Natural killer cell (primary cell): ENCODE measurements around the gene C1orf167. TPM values are rescaled to one million over a fixed set of nuclear protein-coding genes. Genes with fewer than 3 reads are reported as not detected.

ENCODE experiments used
- ATAC-seq, 3 donors: fragments of 150-1000 bp in 2 of 3; fragments of 200-7000 bp in 1 of 3; cut with Tn5 transposase; 1 replicate in 1 of 3; 2 replicates in 2 of 3; pipeline ENCODE4 v1.10.0; 2021; ENCODE audit warnings: mild to moderate bottlenecking in 2 of 3, moderate library complexity in 2 of 3
- DNase-seq, 2 donors: peaks; one replicate each; pipeline versions ENCODE4 v3.0.0 to v3.0.0-alpha.2; 2013 to 2021; ENCODE audit warnings: mixed read lengths in 1 of 2
- H3K27ac ChIP-seq: one replicate; pipeline ENCODE4 v1.5.1; 2013; ENCODE audit warnings: mild to moderate bottlenecking, low read length
- H3K27me3 ChIP-seq: one replicate; pipeline ENCODE4 v1.6.1; 2013; ENCODE audit warnings: low read length; ENCODE audit not compliant: control insufficient read depth, insufficient read depth
- H3K36me3 ChIP-seq: one replicate; pipeline ENCODE4 v1.6.1; 2013; ENCODE audit warnings: low read length; ENCODE audit not compliant: control insufficient read depth, insufficient read depth
- H3K4me1 ChIP-seq: one replicate; pipeline ENCODE4 v1.6.1; 2013; ENCODE audit warnings: low read length; ENCODE audit not compliant: control insufficient read depth, insufficient read depth
- H3K4me3 ChIP-seq: one replicate; pipeline ENCODE4 v1.5.1; 2013; ENCODE audit warnings: low read length
- H3K9me3 ChIP-seq: one replicate; pipeline ENCODE4 v1.6.1; 2013; ENCODE audit warnings: low read length; ENCODE audit not compliant: control insufficient read depth, insufficient read depth
- H3K27ac Mint-ChIP-seq, 2 donors: one replicate each; pipeline ENCODE4 v1.8.0; 2022; ENCODE audit warnings: mild to moderate bottlenecking in 2 of 2, mixed read lengths in 2 of 2, moderate library complexity in 1 of 2
- H3K27me3 Mint-ChIP-seq, 2 donors: one replicate each; pipeline ENCODE4 v1.8.0; 2022; ENCODE audit warnings: low read depth in 2 of 2, mixed read lengths in 2 of 2
- H3K36me3 Mint-ChIP-seq: one replicate; pipeline ENCODE4 v1.8.0; 2022; ENCODE audit warnings: mixed read lengths
- H3K4me1 Mint-ChIP-seq, 2 donors: one replicate each; pipeline ENCODE4 v1.8.0; 2022; ENCODE audit warnings: mixed read lengths in 2 of 2
- H3K4me3 Mint-ChIP-seq: one replicate; pipeline ENCODE4 v1.8.0; 2022; ENCODE audit warnings: mild to moderate bottlenecking, moderate library complexity, mixed read lengths
- H3K9me3 Mint-ChIP-seq, 2 donors: one replicate each; pipeline ENCODE4 v1.8.0; 2022; ENCODE audit warnings: mixed read lengths in 2 of 2
- WGBS: methylation state at CpG from one replicate; pipeline ENCODE4 v1.1.7; 2013; ENCODE audit warnings: missing lambda C conversion rate; ENCODE audit not compliant: insufficient coverage; 5-methylcytosine and 5-hydroxymethylcytosine counted together
- intact Hi-C: fragments of 100-400 bp; cut with micrococcal nuclease; formaldehyde crosslinking; loops from one replicate; pipeline ENCODE4 v1.14.2; 2022
- total RNA-seq, 4 donors: library from RNA; stranded (reverse); fragments of 120-200 nt in 1 of 4; gene quantifications; one replicate each; pipeline versions ENCODE4 v1.2.3 to v1.2.4, GENCODE V29; 2013 to 2022
- TF ChIP-seq, protein P1 (sequence below): fragments of 200-600 bp; IDR thresholded peaks from one replicate; pipeline ENCODE4 v1.8.0; 2022; ENCODE audit warnings: antibody characterized with exemption

Gene C1orf167
- total RNA-seq, 3 donors from 2014 or later (not counting 1 experiment from before 2014, with no cell fraction given): 0.15 TPM; not detected in 2

DNA sequence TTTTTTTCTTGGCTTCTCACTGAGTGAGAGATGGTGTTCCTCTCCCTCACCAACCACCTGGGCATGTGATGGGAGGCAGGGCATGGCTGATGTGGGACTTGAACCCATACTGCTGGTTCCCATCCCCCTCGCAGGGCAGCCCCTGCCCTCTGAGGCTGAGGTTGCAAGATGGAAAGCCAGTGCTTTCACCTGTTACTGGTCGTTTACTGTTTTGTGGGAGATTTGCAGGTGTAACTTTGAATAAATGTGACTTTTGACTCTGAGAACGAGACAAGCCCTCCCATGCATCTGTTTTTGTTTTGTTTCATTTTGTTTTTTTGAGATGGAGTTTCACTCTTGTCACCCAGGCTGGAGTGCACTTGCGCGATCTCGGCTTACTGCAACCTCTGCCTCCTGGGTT is 21.6 kb downstream of the C1orf167 start:
- ATAC-seq (no peak), DNase-seq (no peak)
- Histone ChIP-seq H3K27ac (no peak overlapping the region), H3K4me1 (peaks cover 18% of the 10 kb centered on the region), H3K4me3 (no peak overlapping the region), H3K27me3 (no peaks in the 10 kb centered on the region), H3K9me3 (no peaks in the 10 kb centered on the region), H3K36me3 (no peaks in the 10 kb centered on the region)
- Mint-ChIP-seq H3K36me3 (no peaks in the 10 kb centered on the region), H3K4me1 (peaks cover 5 to 12% of the 10 kb centered on the region in 2 donors), H3K4me3 (no peak overlapping the region), H3K27ac (no peak overlapping the region), H3K9me3 (no peaks in the 10 kb centered on the region), H3K27me3 (no peaks in the 10 kb centered on the region)
- intact Hi-C loops: no loop called here
- TF ChIP-seq, protein P1, sequence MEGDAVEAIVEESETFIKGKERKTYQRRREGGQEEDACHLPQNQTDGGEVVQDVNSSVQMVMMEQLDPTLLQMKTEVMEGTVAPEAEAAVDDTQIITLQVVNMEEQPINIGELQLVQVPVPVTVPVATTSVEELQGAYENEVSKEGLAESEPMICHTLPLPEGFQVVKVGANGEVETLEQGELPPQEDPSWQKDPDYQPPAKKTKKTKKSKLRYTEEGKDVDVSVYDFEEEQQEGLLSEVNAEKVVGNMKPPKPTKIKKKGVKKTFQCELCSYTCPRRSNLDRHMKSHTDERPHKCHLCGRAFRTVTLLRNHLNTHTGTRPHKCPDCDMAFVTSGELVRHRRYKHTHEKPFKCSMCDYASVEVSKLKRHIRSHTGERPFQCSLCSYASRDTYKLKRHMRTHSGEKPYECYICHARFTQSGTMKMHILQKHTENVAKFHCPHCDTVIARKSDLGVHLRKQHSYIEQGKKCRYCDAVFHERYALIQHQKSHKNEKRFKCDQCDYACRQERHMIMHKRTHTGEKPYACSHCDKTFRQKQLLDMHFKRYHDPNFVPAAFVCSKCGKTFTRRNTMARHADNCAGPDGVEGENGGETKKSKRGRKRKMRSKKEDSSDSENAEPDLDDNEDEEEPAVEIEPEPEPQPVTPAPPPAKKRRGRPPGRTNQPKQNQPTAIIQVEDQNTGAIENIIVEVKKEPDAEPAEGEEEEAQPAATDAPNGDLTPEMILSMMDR: no peak
- 89% methylated on average over 6 of the region's 6 CpGs for WGBS

DNA sequence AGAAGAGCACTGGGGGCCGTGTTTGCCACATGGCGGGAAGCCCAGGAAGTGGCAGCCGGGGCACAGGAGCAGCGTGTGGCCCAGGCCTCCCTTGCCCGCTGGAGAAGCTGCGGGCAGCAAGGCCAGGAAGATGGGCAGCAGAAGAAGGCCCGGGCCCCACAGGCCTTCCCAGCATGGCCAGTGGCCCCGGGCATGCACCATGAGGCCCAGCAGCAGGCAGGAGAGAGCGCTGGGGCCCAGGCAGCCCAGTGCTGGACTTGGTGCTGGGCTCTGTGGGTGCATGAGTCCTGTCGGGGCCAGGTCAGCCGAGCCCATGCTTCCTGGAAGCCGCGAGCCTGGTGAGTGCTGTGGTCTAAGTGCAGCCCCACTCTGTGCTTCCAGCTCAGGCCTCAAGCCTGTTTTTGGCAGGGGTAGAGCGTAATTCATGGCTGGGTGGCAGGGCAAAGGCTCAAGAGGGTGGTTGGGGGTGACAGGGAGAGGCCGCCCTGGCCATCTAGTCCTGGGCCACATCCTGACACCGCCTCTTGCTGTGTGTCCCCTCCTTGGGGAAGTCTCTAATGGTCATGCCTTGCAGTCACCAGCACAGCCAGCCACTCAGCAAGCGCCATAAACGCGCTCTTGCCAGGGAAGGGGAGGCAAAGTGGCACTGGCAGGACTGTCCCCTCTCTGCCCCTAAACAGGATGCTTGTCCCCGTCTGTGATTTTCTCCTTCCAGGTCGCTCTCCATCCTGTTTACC is 22.4 kb downstream of the C1orf167 start:
- Histone ChIP-seq H3K4me3 (peak overlapping the region; percentile 41), H3K4me1 (peaks cover 18% of the 10 kb centered on the region), H3K9me3 (no peaks in the 10 kb centered on the region), H3K27ac (no peak overlapping the region), H3K36me3 (no peaks in the 10 kb centered on the region), H3K27me3 (no peaks in the 10 kb centered on the region)
- H3K36me3 Mint-ChIP-seq: no peaks in the 10 kb centered on the region
- DNase-seq: no peak
- H3K27me3 Mint-ChIP-seq: no peaks in the 10 kb centered on the region
- peaks cover 5 to 12% of the 10 kb centered on the region in 2 donors for H3K4me1 Mint-ChIP-seq
- H3K9me3 Mint-ChIP-seq: no peaks in the 10 kb centered on the region
- H3K4me3 Mint-ChIP-seq: peak overlapping the region; percentile 17
- peak in 1 of 3 donors; percentile 18 for ATAC-seq
- intact Hi-C loops: no loop called here
- peak overlapping the region in 1 of 2 donors; percentile 59 for H3K27ac Mint-ChIP-seq
- 73% methylated on average over 20 of the region's 21 CpGs for WGBS
- TF ChIP-seq, protein P1: no peak

DNA sequence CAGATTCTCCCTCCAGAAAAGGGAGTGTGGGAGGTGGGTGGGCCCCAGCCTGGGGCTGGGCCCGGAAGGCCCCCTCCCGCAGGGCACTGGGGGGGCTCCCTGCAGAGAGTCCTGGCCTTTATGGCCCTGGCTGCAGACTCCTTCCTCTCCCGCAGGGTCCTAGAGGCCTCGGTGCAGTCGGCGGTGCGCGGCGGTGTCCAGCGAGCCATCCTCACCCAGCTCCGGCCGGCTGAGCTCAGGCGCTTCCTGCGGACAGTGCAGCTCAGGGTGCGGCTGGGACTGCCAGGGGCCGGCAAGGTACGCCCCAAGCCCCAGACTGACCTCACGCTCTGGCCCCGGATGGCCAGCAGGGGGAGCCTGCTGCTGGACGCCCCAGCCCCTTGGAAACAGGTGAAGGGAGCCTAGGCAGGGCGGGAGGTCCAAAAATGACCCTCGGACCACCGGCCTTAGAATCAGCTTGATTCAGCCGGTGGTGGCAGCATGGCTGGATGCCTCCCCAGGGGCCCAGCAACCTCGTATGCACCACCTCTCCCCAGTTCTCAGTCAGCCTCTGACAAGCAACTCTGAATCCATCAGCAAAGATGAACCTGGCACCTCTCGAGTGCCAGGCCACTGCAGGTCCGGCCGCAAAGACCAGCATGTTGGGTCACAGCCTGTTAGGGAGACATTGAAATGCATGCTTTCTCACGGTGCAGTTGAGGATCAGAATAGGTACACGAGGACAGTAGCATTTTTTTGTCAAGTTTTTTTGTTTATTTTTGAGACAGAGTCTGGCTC is 23.2 kb downstream of the C1orf167 start:
- DNase-seq: peak; percentile 49 to 63
- Mint-ChIP-seq H3K4me1 (peaks cover 5 to 12% of the 10 kb centered on the region in 2 donors), H3K27me3 (no peaks in the 10 kb centered on the region), H3K9me3 (no peaks in the 10 kb centered on the region), H3K27ac (peak overlapping the region in 1 of 2 donors; percentile 59), H3K36me3 (no peaks in the 10 kb centered on the region), H3K4me3 (peak overlapping the region; percentile 83)
- peak; percentile 74 to 93 (median 85) for ATAC-seq
- peaks cover 26% of the 10 kb centered on the region for H3K4me1 ChIP-seq
- H3K9me3 ChIP-seq: no peaks in the 10 kb centered on the region
- H3K27me3 ChIP-seq: no peaks in the 10 kb centered on the region
- TF ChIP-seq, protein P1: peak; percentile 92
- intact Hi-C loops: no loop called here
- WGBS: 10% methylated on average over 29 of the region's 30 CpGs
- H3K4me3 ChIP-seq: peak overlapping the region; percentile 41
- H3K27ac ChIP-seq: no peak overlapping the region
- peaks cover 2% of the 10 kb centered on the region for H3K36me3 ChIP-seq
